K562 (cell line): Measurements from ENCODE around the gene UBE2E2. TPM values are rescaled to one million over a fixed set of nuclear protein-coding genes. Genes with fewer than 3 reads are reported as not detected.

Source experiments
- ATAC-seq: fragments of 200-7000 bp; cut with Tn5 transposase; 3 replicates; pipeline ENCODE4 v1.9.1; 2020; ENCODE audit warnings: moderate library complexity
- BruUV-seq: library from RNA; stranded (reverse); fragments of 400-500 nt; replicated peaks from 2 replicates; lab custom pipeline; 2021; lab: Mats Ljungman, UMichigan
- CTCF ChIA-PET: fragments of 300-600 bp; formaldehyde crosslinking; extraction: SDS; loops from one replicate; lab custom pipeline; 2021; ENCODE audit warnings: low intra/inter-chr PET ratio; lab: Yijun Ruan, JAX
- POLR2A ChIA-PET: fragments of 300-600, 350-650 bp; sonication (Branson Sonifier 250); formaldehyde crosslinking; extraction: SDS; loops from one replicate; lab custom pipeline; 2021; ENCODE audit warnings: antibody characterized with exemption, inconsistent platforms; lab: Yijun Ruan, JAX
- DNase-seq, 4 experiments: peaks; one replicate each; pipeline versions ENCODE4 v3.0.0 to v3.0.0-alpha.2; 2011 to 2018; ENCODE audit warnings: low spot score in 3 of 4, mixed read lengths in 3 of 4; ENCODE audit errors: extremely low read depth in 1 of 4
- FAIRE-seq: peaks from 2 replicates; lab custom pipeline; 2011; peaks lifted over from hg19 to GRCh38; lab: Jason Lieb, UNC
- H2AFZ ChIP-seq: 2 replicates; pipeline ENCODE4 v1.6.0; 2011; ENCODE audit warnings: low read depth, low read length, control low read depth, inconsistent platforms
- H3K27ac ChIP-seq: fragments of 200-600 bp; 3 replicates; pipeline ENCODE4 v1.8.0; 2011; ENCODE audit warnings: low read depth, mild to moderate bottlenecking, control low read depth, inconsistent platforms, low read length, moderate library complexity, mixed read lengths; ENCODE audit errors: extremely low read depth
- H3K27me3 ChIP-seq, 2 experiments: fragments of 300-600 bp in 1 of 2; 2 replicates in 1 of 2; 3 replicates in 1 of 2; pipeline versions ENCODE4 v1.6.0 to v1.8.0; 2011; ENCODE audit warnings: inconsistent platforms in 2 of 2, low read length in 2 of 2, mild to moderate bottlenecking in 1 of 2, mixed read lengths in 1 of 2, moderate library complexity in 1 of 2; ENCODE audit not compliant: control insufficient read depth in 2 of 2, insufficient read depth in 2 of 2
- H3K36me3 ChIP-seq: fragments of 300-600 bp; 3 replicates; pipeline ENCODE4 v1.8.0; 2011; ENCODE audit warnings: mild to moderate bottlenecking, low read length, inconsistent platforms; ENCODE audit not compliant: control insufficient read depth, insufficient read depth
- H3K4me1 ChIP-seq, 2 experiments: fragments of 200-600 bp in 1 of 2; replicated peaks in 1 of 2; 2 replicates in 1 of 2; 3 replicates in 1 of 2; pipeline versions ENCODE4 v1.5.1 to v1.8.0; 2011; ENCODE audit warnings: inconsistent platforms in 2 of 2, low read length in 2 of 2, mild to moderate bottlenecking in 1 of 2, mixed read lengths in 1 of 2, moderate library complexity in 1 of 2; ENCODE audit not compliant: control insufficient read depth in 2 of 2, insufficient read depth in 2 of 2
- H3K4me2 ChIP-seq: 2 replicates; pipeline ENCODE4 v1.6.1; 2011; ENCODE audit warnings: low read length, control low read depth, inconsistent platforms, mixed read lengths; ENCODE audit not compliant: insufficient read depth
- H3K4me3 ChIP-seq: fragments of 200-600 bp; sonication (generic), shearing (Covaris generic); 2 replicates; pipeline ENCODE4 v1.5.1; 2016; ENCODE audit warnings: control low read depth, inconsistent platforms
- H3K79me2 ChIP-seq: fragments of 200-600 bp; 3 replicates; pipeline ENCODE4 v1.8.0; 2011; ENCODE audit warnings: low read length, inconsistent platforms; ENCODE audit not compliant: control insufficient read depth, insufficient read depth
- H3K9ac ChIP-seq, 2 experiments: 2 replicates each; pipeline versions ENCODE4 v1.6.0 to v1.6.1; 2011; ENCODE audit warnings: low read depth in 2 of 2, low read length in 2 of 2, control low read depth in 1 of 2, inconsistent platforms in 1 of 2, mild to moderate bottlenecking in 1 of 2, mixed read lengths in 1 of 2; ENCODE audit not compliant: insufficient read depth in 1 of 2
- H3K9me1 ChIP-seq: one replicate; pipeline ENCODE4 v1.6.0; 2011; ENCODE audit warnings: inconsistent platforms, mild to moderate bottlenecking, low read length, moderate library complexity; ENCODE audit not compliant: control insufficient read depth, insufficient read depth
- H3K9me3 ChIP-seq: replicated peaks from 2 replicates; pipeline ENCODE4 v1.5.1; 2011; ENCODE audit warnings: low read depth, low read length, inconsistent platforms; ENCODE audit not compliant: control insufficient read depth, insufficient read depth
- H4K20me1 ChIP-seq: replicated peaks from 2 replicates; pipeline ENCODE4 v1.6.1; 2011; ENCODE audit warnings: low read length, inconsistent platforms, mixed read lengths; ENCODE audit not compliant: control insufficient read depth, insufficient read depth
- BRD9 ChIP-seq: fragments of 450-650 bp; IDR thresholded peaks from 2 replicates; pipeline ENCODE4 v1.6.1; 2018; ENCODE audit warnings: low read depth; ENCODE audit not compliant: partially characterized antibody
- E2F8 ChIP-seq: fragments of 450-650 bp; IDR thresholded peaks from 2 replicates; pipeline ENCODE4 v1.7.1; 2018; ENCODE audit warnings: mild to moderate bottlenecking, low read depth; ENCODE audit not compliant: partially characterized antibody
- FOXJ3 ChIP-seq: sonication (generic); formaldehyde crosslinking; IDR thresholded peaks from 2 replicates; pipeline ENCODE4 v1.4.0; 2020; ENCODE audit warnings: mild to moderate bottlenecking, missing genetic modification reagents
- KLF10 ChIP-seq: fragments of 250-450 bp; sonication (Bioruptor Pico); IDR thresholded peaks from 2 replicates; pipeline ENCODE4 v1.6.1; 2021; ENCODE audit warnings: matching md5 sums
- MNT ChIP-seq, 2 experiments: fragments of 450-650 bp; conservative IDR thresholded peaks; 2 replicates each; pipeline ENCODE4 v1.6.1; 2017; ENCODE audit warnings: mild to moderate bottlenecking in 2 of 2, moderate library complexity in 2 of 2
- MXI1 ChIP-seq: IDR thresholded peaks from 2 replicates; pipeline ENCODE4 v1.6.1; 2011; ENCODE audit warnings: low read depth, mild to moderate bottlenecking, improper control_type of control experiment, low read length
- NR0B1 ChIP-seq: fragments of 450-650 bp; IDR thresholded peaks from one replicate; pipeline ENCODE4 v1.6.1; 2018; ENCODE audit warnings: mild to moderate bottlenecking, moderate library complexity; ENCODE audit not compliant: partially characterized antibody
- SMAD3 ChIP-seq: fragments of 450-650 bp; formaldehyde crosslinking; conservative IDR thresholded peaks from 2 replicates; pipeline ENCODE4 v1.4.0; 2020; ENCODE audit warnings: mild to moderate bottlenecking
- SMC3 ChIP-seq: conservative IDR thresholded peaks from 2 replicates; pipeline ENCODE4 v1.6.1; 2011; ENCODE audit warnings: low read depth, low read length, improper control_type of control experiment; ENCODE audit not compliant: insufficient read depth
- SUPT5H ChIP-seq: fragments of 450-650 bp; IDR thresholded peaks from 2 replicates; pipeline ENCODE4 v1.6.1; 2016
- TAF15 ChIP-seq: fragments of 200-400 bp; formaldehyde crosslinking; IDR thresholded peaks from 2 replicates; pipeline ENCODE4 v1.6.1; 2017; ENCODE audit warnings: mild to moderate bottlenecking, low read depth, low read length, moderate library complexity
- TCF15 ChIP-seq: fragments of 250-450 bp; sonication (Bioruptor Pico); IDR thresholded peaks from 2 replicates; pipeline ENCODE4 v1.8.0; 2022; ENCODE audit warnings: moderate library complexity, mild to moderate bottlenecking, inconsistent platforms
- TCF3 ChIP-seq: sonication (generic); formaldehyde crosslinking; IDR thresholded peaks from 2 replicates; pipeline ENCODE4 v1.4.0; 2020; ENCODE audit warnings: mild to moderate bottlenecking, missing genetic modification reagents
- TRIM28 ChIP-seq: fragments of 450-650 bp; IDR thresholded peaks from 2 replicates; pipeline ENCODE4 v1.6.1; 2017
- ZFP36 ChIP-seq: fragments of 150-350 bp; IDR thresholded peaks from 2 replicates; pipeline ENCODE4 v1.6.1; 2018; ENCODE audit warnings: low read length, low read depth; ENCODE audit not compliant: partially characterized antibody
- ZNF282 ChIP-seq: sonication (generic); formaldehyde crosslinking; IDR thresholded peaks from 2 replicates; pipeline ENCODE4 v1.8.1; 2023; ENCODE audit warnings: missing genetic modification reagents
- ZNF57 ChIP-seq: fragments of 450-650 bp; formaldehyde crosslinking; IDR thresholded peaks from 2 replicates; pipeline ENCODE4 v1.4.0; 2020; ENCODE audit warnings: mild to moderate bottlenecking, moderate library complexity
- ZNF778 ChIP-seq: fragments of 450-650 bp; formaldehyde crosslinking; IDR thresholded peaks from 2 replicates; pipeline ENCODE4 v1.4.0; 2020; ENCODE audit warnings: mild to moderate bottlenecking, moderate library complexity
- WGBS: fragments of 100-300 bp; shearing (Covaris generic); methylation state at CpG from one replicate; pipeline ENCODE4 v1.1.6; 2016; ENCODE audit warnings: low coverage, mixed read lengths; ENCODE audit not compliant: insufficient coverage; ENCODE audit errors: missing lambda C conversion rate; 5-methylcytosine and 5-hydroxymethylcytosine counted together
- in situ Hi-C: fragments of 300-500 bp; cut with MboI; formaldehyde crosslinking; loops from 4 replicates; pipeline ENCODE4 v1.15.0; 2018; ENCODE audit warnings: inconsistent platforms, mixed read lengths
- intact Hi-C: fragments of 100-400 bp; cut with micrococcal nuclease; formaldehyde crosslinking; loops from 2 replicates; pipeline ENCODE4 v1.14.2; 2022
- polyA plus RNA-seq, 8 experiments: library from polyadenylated mRNA; depleted of rRNA in 4 of 8; stranded (reverse) in 5 of 8; unstranded in 3 of 8; fragments of >200 nt; fragmentation: Nextera tagmentation in 2 of 8; fragmentation: Illumina TruSeq in 1 of 8; extraction: Ambion mirVana in 2 of 8; extraction: Trizol in 1 of 8; gene quantifications; 2 replicates each; pipeline versions ENCODE4 v1.2.1 to v1.2.3, GENCODE V29; 2011 to 2014; ENCODE audit warnings: inconsistent platforms in 1 of 8, missing spikeins in 1 of 8
- total RNA-seq, 7 experiments: library from RNA; depleted of rRNA in 6 of 7; stranded (reverse); fragments of >200 nt in 6 of 7; fragmentation: Illumina TruSeq in 2 of 7; extraction: Trizol in 2 of 7; gene quantifications; 2 replicates each; pipeline versions ENCODE4 v1.2.1 to v1.2.3, GENCODE V29; 2011 to 2021; ENCODE audit warnings: low replicate concordance in 1 of 7

The UBE2E2 gene
- total and polyA plus RNA-seq, 9 of the 15 experiments (the other 6 are each of a cell fraction or from before 2014, with no cell fraction given): 0.22 to 5.1 (median 1.9) TPM

- Histone ChIP-seq H3K27me3 (no peaks in the 10 kb centered on the region), H3K9ac (no peak overlapping the region)
- CTCF ChIA-PET: no interaction called here
- no peak for TF ChIP-seq MNT (conservative IDR thresholded peaks at IDR 0.05)
- no peak for TF ChIP-seq MXI1
- TF ChIP-seq ZNF282 (CRISPR knock-in tag): no peak
- no peak for TF ChIP-seq TCF3 (CRISPR knock-in tag)
- TF ChIP-seq ZFP36: no peak
- no peak for TF ChIP-seq BRD9
- TF ChIP-seq E2F8: no peak
- TF ChIP-seq ZNF778 (CRISPR knock-in tag): no peak
- TF ChIP-seq ZNF57 (CRISPR knock-in tag): no peak
- TF ChIP-seq SMC3: no peak
- TF ChIP-seq SMAD3 (CRISPR knock-in tag): no peak
- no peak for TF ChIP-seq TCF15 (CRISPR knock-in tag)
- no peak for TF ChIP-seq SUPT5H
- no peak for TF ChIP-seq TRIM28
- TF ChIP-seq TAF15: no peak
- no peak for TF ChIP-seq KLF10 (CRISPR knock-in tag)
- TF ChIP-seq NR0B1: no peak
- TF ChIP-seq FOXJ3: no peak
- TF ChIP-seq, all 486 proteins: peak for 0
- no TSS peak for BruUV-seq
- intact Hi-C loops: no loop called here
- in situ Hi-C loops: no loop called here
- Histone ChIP-seq H4K20me1 (no peaks in the 10 kb centered on the region), H3K9me3 (no peaks in the 10 kb centered on the region), H3K4me1 (no peaks in the 10 kb centered on the region), H3K79me2 (no peaks in the 10 kb centered on the region), H3K9me1 (no peaks in the 10 kb centered on the region), H3K4me2 (no peak overlapping the region), H2AFZ (no peak overlapping the region), H3K27ac (no peak overlapping the region), H3K36me3 (no peaks in the 10 kb centered on the region), H3K4me3 (no peak overlapping the region)
- ATAC-seq (no peak), FAIRE-seq (no peak), DNase-seq (no peak)
- POLR2A ChIA-PET: no interaction called here
- WGBS: 2% methylated on average over 5 of the region's 5 CpGs
These were observed 426.2 kb downstream of the UBE2E2 start for GRCh38 chr3:23629181-23629894.
